Measurements from ENCODE around the gene THEMIS.

- no peak for TF ChIP-seq POLR2AphosphoS5 (IDR thresholded peaks at IDR 0.05; ENCODE audit: low read depth, low read length)
- TF ChIP-seq POLR2A (IDR thresholded peaks at IDR 0.05; ENCODE audit: low read depth, low read length) = no peak
- TF ChIP-seq POU2F2 (IDR thresholded peaks at IDR 0.05; ENCODE audit: low read depth, low read length) = no peak
- no peak for TF ChIP-seq TAF1 (IDR thresholded peaks at IDR 0.05; ENCODE audit: low read depth, low read length)
- no peak for TF ChIP-seq SPI1 (IDR thresholded peaks at IDR 0.05; ENCODE audit: low read depth, low read length)
Measured at GRCh38 chr6:127768745-127769144, 132.1 kb downstream of the THEMIS start.

Measured in GM12891 (cell line).